Measurements from ENCODE around the gene CLCNKA.

The CLCNKA gene

GRCh38 chr1:16080422-16081150 is 58.8 kb downstream of the CLCNKA start:
- TF ChIP-seq FOXM1 (IDR thresholded peaks at IDR 0.05; ENCODE audit: borderline replicate concordance, low read depth) (no peak), NFIC (IDR thresholded peaks at IDR 0.05) (no peak), CEBPB (IDR thresholded peaks at IDR 0.05) (no peak), ZBTB7A (IDR thresholded peaks at IDR 0.05; ENCODE audit: low read depth) (no peak), TEAD4 (IDR thresholded peaks at IDR 0.05) (no peak), CREB1 (IDR thresholded peaks at IDR 0.05; ENCODE audit: low read depth) (no peak), EGR1 (IDR thresholded peaks at IDR 0.05) (no peak), EP300 (IDR thresholded peaks at IDR 0.05; ENCODE audit: borderline replicate concordance) (no peak), USF1 (IDR thresholded peaks at IDR 0.05) (no peak), RAD21 (IDR thresholded peaks at IDR 0.05; ENCODE audit: low read depth) (no peak)

- no peak for TF ChIP-seq CREB1 (IDR thresholded peaks at IDR 0.05; ENCODE audit: low read depth)
- TF ChIP-seq USF1 (IDR thresholded peaks at IDR 0.05) = no peak
- no peak for TF ChIP-seq RAD21 (IDR thresholded peaks at IDR 0.05; ENCODE audit: low read depth)
- no peak for TF ChIP-seq EGR1 (IDR thresholded peaks at IDR 0.05)
- TF ChIP-seq TEAD4 (IDR thresholded peaks at IDR 0.05) = no peak
These were observed 59.8 kb downstream of the CLCNKA start for GRCh38 chr1:16081636-16082035.

GRCh38 chr1:16082283-16083038 is 60.6 kb downstream of the CLCNKA start:
- TF ChIP-seq RAD21 (IDR thresholded peaks at IDR 0.05; ENCODE audit: low read depth) (peak; percentile 94), USF1 (IDR thresholded peaks at IDR 0.05) (no peak), MAX (IDR thresholded peaks at IDR 0.05) (no peak), REST (IDR thresholded peaks at IDR 0.05; ENCODE audit: low read depth) (no peak), TCF12 (IDR thresholded peaks at IDR 0.05; ENCODE audit: low read depth) (no peak), CREB1 (IDR thresholded peaks at IDR 0.05; ENCODE audit: low read depth) (no peak)

- TF ChIP-seq TAF1 (IDR thresholded peaks at IDR 0.05; ENCODE audit: low read depth) (no peak), USF1 (IDR thresholded peaks at IDR 0.05) (no peak), CEBPB (IDR thresholded peaks at IDR 0.05) (no peak), CREB1 (IDR thresholded peaks at IDR 0.05; ENCODE audit: low read depth) (no peak), EP300 (IDR thresholded peaks at IDR 0.05; ENCODE audit: borderline replicate concordance) (no peak), YY1 (IDR thresholded peaks at IDR 0.05; ENCODE audit: low read depth) (no peak), NFIC (IDR thresholded peaks at IDR 0.05) (no peak), MAX (IDR thresholded peaks at IDR 0.05) (no peak), EGR1 (IDR thresholded peaks at IDR 0.05) (no peak), REST (IDR thresholded peaks at IDR 0.05; ENCODE audit: low read depth) (no peak), FOXM1 (IDR thresholded peaks at IDR 0.05; ENCODE audit: borderline replicate concordance, low read depth) (no peak), RAD21 (IDR thresholded peaks at IDR 0.05; ENCODE audit: low read depth) (no peak), ZBTB7A (IDR thresholded peaks at IDR 0.05; ENCODE audit: low read depth) (no peak), TCF12 (IDR thresholded peaks at IDR 0.05; ENCODE audit: low read depth) (no peak)
These were observed 61.6 kb downstream of the CLCNKA start for GRCh38 chr1:16083486-16083885.
